Ascending aorta (tissue), 2 donors: Measurements from ENCODE around the gene CPNE8. TPM values are rescaled to one million over a fixed set of nuclear protein-coding genes. Genes with fewer than 3 reads are reported as not detected.

ENCODE experiments used
- DNase-seq, 2 donors: peaks; one replicate each; pipeline ENCODE4 v3.0.0-alpha.2; 2019; ENCODE audit warnings: low spot score in 2 of 2
- H3K27ac ChIP-seq, 2 donors: fragments of 200-600 bp; sonication (generic); one replicate each; pipeline ENCODE4 v1.5.1; 2016 to 2017; ENCODE audit warnings: mild to moderate bottlenecking in 1 of 2
- H3K27me3 ChIP-seq: fragments of 200-600 bp; sonication (generic); one replicate; pipeline ENCODE4 v1.5.1; 2017
- H3K36me3 ChIP-seq, 2 donors: fragments of 200-600 bp; sonication (generic); one replicate each; pipeline ENCODE4 v1.5.1; 2016
- H3K4me1 ChIP-seq, 2 donors: fragments of 200-600 bp; sonication (generic); one replicate each; pipeline ENCODE4 v1.5.1; 2016 to 2017; ENCODE audit warnings: mild to moderate bottlenecking in 1 of 2
- H3K4me3 ChIP-seq, 2 donors: fragments of 200-600 bp; sonication (generic); one replicate each; pipeline ENCODE4 v1.5.1; 2016 to 2017; ENCODE audit warnings: mild to moderate bottlenecking in 1 of 2
- H3K9me3 ChIP-seq, 2 donors: fragments of 200-600 bp; sonication (generic); one replicate each; pipeline ENCODE4 v1.5.1; 2016
- CTCF ChIP-seq, 3 experiments: fragments of 200-600 bp in 2 of 3; fragments of 450-650 bp in 1 of 3; sonication (generic) in 2 of 3; IDR thresholded peaks; one replicate each; pipeline ENCODE4 v1.5.1; 2016 to 2019; ENCODE audit warnings: antibody characterized with exemption in 3 of 3, mild to moderate bottlenecking in 1 of 3, moderate library complexity in 1 of 3
- intact Hi-C: fragments of 100-400 bp; cut with DNase I; formaldehyde crosslinking; loops from one replicate; pipeline ENCODE4 v1.15.1; 2023
- total RNA-seq: library from RNA; depleted of rRNA; stranded (reverse); fragments of >200 nt; gene quantifications from one replicate; pipeline ENCODE4 v1.1.0, GENCODE V29; 2016

The CPNE8 gene
- total RNA-seq, 1 donor from 2014 or later = 18.6 TPM

- H3K27ac ChIP-seq = no peak overlapping the region
- no peaks in the 10 kb centered on the region for H3K9me3 ChIP-seq
- no peak for TF ChIP-seq CTCF (IDR thresholded peaks at IDR 0.05)
Measured at GRCh38 chr12:38875586-38876228, 29.7 kb downstream of the CPNE8 start.

GRCh38 chr12:38872561-38872960 is 32.8 kb downstream of the CPNE8 start:
- no peak for DNase-seq
- no peaks in the 10 kb centered on the region for H3K36me3 ChIP-seq
- no peaks in the 10 kb centered on the region for H3K4me1 ChIP-seq
- intact Hi-C loops = no loop called here
- H3K27ac ChIP-seq = no peak overlapping the region
- H3K27me3 ChIP-seq = no peaks in the 10 kb centered on the region
- TF ChIP-seq CTCF (IDR thresholded peaks at IDR 0.05) = no peak
- no peak overlapping the region for H3K4me3 ChIP-seq
- H3K9me3 ChIP-seq = no peaks in the 10 kb centered on the region

More at GRCh38 chr12:38875586-38876228, 29.7 kb downstream of the CPNE8 start:
- DNase-seq = no peak
- Histone ChIP-seq H3K27me3 (no peaks in the 10 kb centered on the region), H3K4me1 (no peaks in the 10 kb centered on the region), H3K4me3 (no peak overlapping the region), H3K36me3 (no peaks in the 10 kb centered on the region)
- intact Hi-C loops = no loop called here

- no peaks in the 10 kb centered on the region for H3K27me3 ChIP-seq
- intact Hi-C loops = no loop called here
- no peaks in the 10 kb centered on the region for H3K36me3 ChIP-seq
- no peak overlapping the region for H3K4me3 ChIP-seq
- no peak for TF ChIP-seq CTCF (IDR thresholded peaks at IDR 0.05)
- H3K9me3 ChIP-seq = no peaks in the 10 kb centered on the region
- no peak overlapping the region for H3K27ac ChIP-seq
- no peaks in the 10 kb centered on the region for H3K4me1 ChIP-seq
- DNase-seq = no peak
Measured at GRCh38 chr12:38872156-38872555, 33.2 kb downstream of the CPNE8 start.

GRCh38 chr12:38869036-38869435 is 36.4 kb downstream of the CPNE8 start:
- no peak for TF ChIP-seq CTCF (IDR thresholded peaks at IDR 0.05)

GRCh38 chr12:38850461-38850860 is 54.9 kb downstream of the CPNE8 start:
- Histone ChIP-seq H3K4me1 (no peaks in the 10 kb centered on the region), H3K4me3 (no peak overlapping the region), H3K27ac (no peak overlapping the region), H3K9me3 (peaks cover 0 to 7% of the 10 kb centered on the region in 2 donors), H3K27me3 (no peaks in the 10 kb centered on the region), H3K36me3 (no peaks in the 10 kb centered on the region)
- intact Hi-C loops = no loop called here
- TF ChIP-seq CTCF (IDR thresholded peaks at IDR 0.05) = no peak
- no peak for DNase-seq

More at GRCh38 chr12:38869036-38869435, 36.4 kb downstream of the CPNE8 start:
- Histone ChIP-seq H3K9me3 (no peaks in the 10 kb centered on the region), H3K4me3 (no peak overlapping the region), H3K27me3 (no peaks in the 10 kb centered on the region), H3K27ac (no peak overlapping the region), H3K36me3 (no peaks in the 10 kb centered on the region), H3K4me1 (no peaks in the 10 kb centered on the region)
- intact Hi-C loops = no loop called here
- DNase-seq = no peak

- no peak overlapping the region for H3K27ac ChIP-seq
- no peak overlapping the region for H3K4me3 ChIP-seq
- no peak for DNase-seq
- H3K9me3 ChIP-seq = no peaks in the 10 kb centered on the region
- H3K4me1 ChIP-seq = no peaks in the 10 kb centered on the region
- H3K27me3 ChIP-seq = no peaks in the 10 kb centered on the region
- TF ChIP-seq CTCF (IDR thresholded peaks at IDR 0.05) = no peak
- intact Hi-C loops = no loop called here
- H3K36me3 ChIP-seq = no peaks in the 10 kb centered on the region
Measured at GRCh38 chr12:38847247-38847646, 58.1 kb downstream of the CPNE8 start.
